ENCODE results near the gene WNT11. TPM values are rescaled to one million over a fixed set of nuclear protein-coding genes. Genes with fewer than 3 reads are reported as not detected.
"Not testable (repeated sequence)": the region's sequence is repeated elsewhere in the genome, so short reads cannot be mapped to it uniquely, and the experiment has no call there.

Gene WNT11
- total RNA-seq, 1 experiment from 2014 or later, result 0.30 TPM

GRCh38 chr11:76198691-76199090 is 7.6 kb downstream of the WNT11 start:
- not testable (repeated sequence) for H3K4me1 ChIP-seq (ENCODE audit: low read length); H4K20me1 ChIP-seq (ENCODE audit: insufficient read depth, low read depth, low read length); H3K4me2 ChIP-seq (ENCODE audit: low read depth, low read length, poor library complexity, severe bottlenecking); H3K27me3 ChIP-seq (ENCODE audit: low read length); H3K4me3 ChIP-seq (ENCODE audit: low read length); H3K79me2 ChIP-seq (ENCODE audit: low read length); H3K9me2 ChIP-seq (replicated peaks; ENCODE audit: insufficient read depth, low read length); H2AFZ ChIP-seq (ENCODE audit: low read length); H3K36me3 ChIP-seq (ENCODE audit: insufficient read depth, low read length); H3K27ac ChIP-seq (ENCODE audit: low read length); H3K9me3 ChIP-seq (ENCODE audit: low read length); H3K9ac ChIP-seq (ENCODE audit: low read length); DNase-seq

- no peak for DNase-seq
- Histone ChIP-seq H3K4me2 (ENCODE audit: low read depth, low read length, poor library complexity, severe bottlenecking) (no peak overlapping the region), H3K9me3 (ENCODE audit: low read length) (no peaks in the 10 kb centered on the region), H3K4me1 (ENCODE audit: low read length) (peaks cover 4% of the 10 kb centered on the region), H3K4me3 (ENCODE audit: low read length) (no peak overlapping the region), H3K9ac (ENCODE audit: low read length) (no peak overlapping the region), H3K9me2 (replicated peaks; ENCODE audit: insufficient read depth, low read length) (no peaks in the 10 kb centered on the region), H3K27ac (ENCODE audit: low read length) (no peak overlapping the region), H2AFZ (ENCODE audit: low read length) (no peak overlapping the region), H3K27me3 (ENCODE audit: low read length) (no peaks in the 10 kb centered on the region), H3K79me2 (ENCODE audit: low read length) (no peaks in the 10 kb centered on the region), H3K36me3 (ENCODE audit: insufficient read depth, low read length) (no peaks in the 10 kb centered on the region), H4K20me1 (ENCODE audit: insufficient read depth, low read depth, low read length) (no peaks in the 10 kb centered on the region)
These were observed 8.2 kb downstream of the WNT11 start for GRCh38 chr11:76197941-76198640.

GRCh38 chr11:76197332-76197731 is 9.0 kb downstream of the WNT11 start:
- Histone ChIP-seq H3K36me3 (ENCODE audit: insufficient read depth, low read length) (no peaks in the 10 kb centered on the region), H3K79me2 (ENCODE audit: low read length) (no peaks in the 10 kb centered on the region), H3K4me1 (ENCODE audit: low read length) (peaks cover 4% of the 10 kb centered on the region), H3K27me3 (ENCODE audit: low read length) (no peaks in the 10 kb centered on the region), H3K4me3 (ENCODE audit: low read length) (no peak overlapping the region), H3K9me2 (replicated peaks; ENCODE audit: insufficient read depth, low read length) (no peaks in the 10 kb centered on the region), H2AFZ (ENCODE audit: low read length) (no peak overlapping the region), H3K9ac (ENCODE audit: low read length) (no peak overlapping the region), H3K9me3 (ENCODE audit: low read length) (no peaks in the 10 kb centered on the region), H3K4me2 (ENCODE audit: low read depth, low read length, poor library complexity, severe bottlenecking) (no peak overlapping the region), H3K27ac (ENCODE audit: low read length) (no peak overlapping the region), H4K20me1 (ENCODE audit: insufficient read depth, low read depth, low read length) (no peaks in the 10 kb centered on the region)
- no peak for DNase-seq

GRCh38 chr11:76196849-76197248 is 9.5 kb downstream of the WNT11 start:
- Histone ChIP-seq H4K20me1 (ENCODE audit: insufficient read depth, low read depth, low read length) (no peaks in the 10 kb centered on the region), H3K27me3 (ENCODE audit: low read length) (no peaks in the 10 kb centered on the region), H3K9me2 (replicated peaks; ENCODE audit: insufficient read depth, low read length) (no peaks in the 10 kb centered on the region), H3K9me3 (ENCODE audit: low read length) (no peaks in the 10 kb centered on the region), H3K36me3 (ENCODE audit: insufficient read depth, low read length) (no peaks in the 10 kb centered on the region), H3K9ac (ENCODE audit: low read length) (no peak overlapping the region), H3K27ac (ENCODE audit: low read length) (no peak overlapping the region), H3K4me3 (ENCODE audit: low read length) (no peak overlapping the region), H3K79me2 (ENCODE audit: low read length) (no peaks in the 10 kb centered on the region), H2AFZ (ENCODE audit: low read length) (no peak overlapping the region), H3K4me1 (ENCODE audit: low read length) (peaks cover 4% of the 10 kb centered on the region), H3K4me2 (ENCODE audit: low read depth, low read length, poor library complexity, severe bottlenecking) (no peak overlapping the region)
- DNase-seq, result no peak

GRCh38 chr11:76194872-76195668 is 11.2 kb downstream of the WNT11 start:
- Histone ChIP-seq H3K4me2 (ENCODE audit: low read depth, low read length, poor library complexity, severe bottlenecking) (no peak overlapping the region), H2AFZ (ENCODE audit: low read length) (no peak overlapping the region), H3K36me3 (ENCODE audit: insufficient read depth, low read length) (no peaks in the 10 kb centered on the region), H4K20me1 (ENCODE audit: insufficient read depth, low read depth, low read length) (no peaks in the 10 kb centered on the region), H3K27me3 (ENCODE audit: low read length) (no peaks in the 10 kb centered on the region), H3K27ac (ENCODE audit: low read length) (no peak overlapping the region), H3K9me2 (replicated peaks; ENCODE audit: insufficient read depth, low read length) (no peaks in the 10 kb centered on the region), H3K79me2 (ENCODE audit: low read length) (no peaks in the 10 kb centered on the region), H3K9ac (ENCODE audit: low read length) (no peak overlapping the region), H3K9me3 (ENCODE audit: low read length) (no peaks in the 10 kb centered on the region), H3K4me3 (ENCODE audit: low read length) (no peak overlapping the region), H3K4me1 (ENCODE audit: low read length) (peaks cover 4% of the 10 kb centered on the region)
- no peak for DNase-seq

DNA sequence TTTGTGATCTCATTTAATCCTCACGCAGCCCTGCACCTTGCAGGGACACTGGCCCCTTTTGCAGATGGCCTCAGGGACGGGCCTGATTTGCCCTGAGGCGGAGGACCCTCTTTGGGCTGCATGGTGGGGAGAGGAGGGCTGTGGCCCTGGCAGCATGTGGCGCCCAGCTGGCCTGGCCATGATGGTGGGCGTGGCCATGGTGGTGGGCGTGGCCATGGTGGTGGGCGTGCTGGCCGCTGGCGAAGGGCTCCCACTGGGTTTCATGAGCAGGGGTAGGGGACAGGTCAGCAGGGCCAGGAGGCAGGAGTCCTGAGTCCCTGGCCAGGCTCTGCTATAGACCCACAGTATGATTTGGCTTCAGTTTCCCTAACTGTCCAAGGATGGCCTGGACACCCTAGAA is 13.1 kb downstream of the WNT11 start:
- H4K20me1 ChIP-seq (ENCODE audit: insufficient read depth, low read depth, low read length), result no peaks in the 10 kb centered on the region
- no peaks in the 10 kb centered on the region for H3K9me2 ChIP-seq (replicated peaks; ENCODE audit: insufficient read depth, low read length)
- H3K36me3 ChIP-seq (ENCODE audit: insufficient read depth, low read length), result no peaks in the 10 kb centered on the region
- no peaks in the 10 kb centered on the region for H3K27me3 ChIP-seq (ENCODE audit: low read length)
- no peak overlapping the region for H3K9ac ChIP-seq (ENCODE audit: low read length)
- no peak for DNase-seq
- H3K4me3 ChIP-seq (ENCODE audit: low read length), result no peak overlapping the region
- H3K4me2 ChIP-seq (ENCODE audit: low read depth, low read length, poor library complexity, severe bottlenecking), result no peak overlapping the region
- no peak overlapping the region for H3K27ac ChIP-seq (ENCODE audit: low read length)
- peaks cover 4% of the 10 kb centered on the region for H3K4me1 ChIP-seq (ENCODE audit: low read length)
- no peaks in the 10 kb centered on the region for H3K79me2 ChIP-seq (ENCODE audit: low read length)
- no peak overlapping the region for H2AFZ ChIP-seq (ENCODE audit: low read length)
- H3K9me3 ChIP-seq (ENCODE audit: low read length), result no peaks in the 10 kb centered on the region

- Histone ChIP-seq H3K36me3 (ENCODE audit: insufficient read depth, low read length) (no peaks in the 10 kb centered on the region), H3K27me3 (ENCODE audit: low read length) (no peaks in the 10 kb centered on the region), H2AFZ (ENCODE audit: low read length) (no peak overlapping the region), H3K4me1 (ENCODE audit: low read length) (no peaks in the 10 kb centered on the region), H4K20me1 (ENCODE audit: insufficient read depth, low read depth, low read length) (no peaks in the 10 kb centered on the region), H3K4me3 (ENCODE audit: low read length) (no peak overlapping the region), H3K4me2 (ENCODE audit: low read depth, low read length, poor library complexity, severe bottlenecking) (no peak overlapping the region), H3K9me3 (ENCODE audit: low read length) (no peaks in the 10 kb centered on the region), H3K79me2 (ENCODE audit: low read length) (no peaks in the 10 kb centered on the region), H3K9me2 (replicated peaks; ENCODE audit: insufficient read depth, low read length) (no peaks in the 10 kb centered on the region), H3K27ac (ENCODE audit: low read length) (no peak overlapping the region), H3K9ac (ENCODE audit: low read length) (no peak overlapping the region)
- DNase-seq, result no peak
These were observed 15.9 kb downstream of the WNT11 start for GRCh38 chr11:76190376-76190775.

- Histone ChIP-seq H4K20me1 (ENCODE audit: insufficient read depth, low read depth, low read length) (no peaks in the 10 kb centered on the region), H3K9ac (ENCODE audit: low read length) (no peak overlapping the region), H3K79me2 (ENCODE audit: low read length) (no peaks in the 10 kb centered on the region), H3K4me1 (ENCODE audit: low read length) (no peaks in the 10 kb centered on the region), H2AFZ (ENCODE audit: low read length) (no peak overlapping the region), H3K4me2 (ENCODE audit: low read depth, low read length, poor library complexity, severe bottlenecking) (no peak overlapping the region), H3K4me3 (ENCODE audit: low read length) (no peak overlapping the region), H3K36me3 (ENCODE audit: insufficient read depth, low read length) (no peaks in the 10 kb centered on the region), H3K9me3 (ENCODE audit: low read length) (no peaks in the 10 kb centered on the region), H3K27ac (ENCODE audit: low read length) (no peak overlapping the region), H3K27me3 (ENCODE audit: low read length) (no peaks in the 10 kb centered on the region), H3K9me2 (replicated peaks; ENCODE audit: insufficient read depth, low read length) (no peaks in the 10 kb centered on the region)
- DNase-seq, result no peak
These were observed 16.6 kb downstream of the WNT11 start for GRCh38 chr11:76189682-76190081.
